HepG2 (cell line): ENCODE results near the gene ATP1B2. TPM values are rescaled to one million over a fixed set of nuclear protein-coding genes. Genes with fewer than 3 reads are reported as not detected.

ENCODE experiments used
- CBFB ChIP-seq: sonication (generic); formaldehyde crosslinking; IDR thresholded peaks from 2 replicates; pipeline ENCODE4 v1.4.0; 2020; ENCODE audit warnings: missing genetic modification reagents
- FLYWCH1 ChIP-seq: sonication (generic); formaldehyde crosslinking; IDR thresholded peaks from 2 replicates; pipeline ENCODE4 v1.8.1; 2023; ENCODE audit warnings: mild to moderate bottlenecking, missing genetic modification reagents
- GLI4 ChIP-seq: sonication (generic); formaldehyde crosslinking; IDR thresholded peaks from 2 replicates; pipeline ENCODE4 v1.5.1; 2020; ENCODE audit warnings: missing genetic modification reagents, mild to moderate bottlenecking, moderate library complexity, borderline replicate concordance
- HDAC6 ChIP-seq: fragments of 200-600 bp; sonication (generic); IDR thresholded peaks from 2 replicates; pipeline ENCODE4 v1.7.0; 2017; ENCODE audit warnings: mild to moderate bottlenecking, antibody characterized with exemption, low read length, low read depth
- HMG20B ChIP-seq: conservative IDR thresholded peaks from 2 replicates; pipeline ENCODE4 v1.6.1; 2016; ENCODE audit warnings: missing genetic modification reagents, missing compliant biosample characterization
- MED13 ChIP-seq: sonication (generic); formaldehyde crosslinking; IDR thresholded peaks from 2 replicates; pipeline ENCODE4 v1.5.0; 2020; ENCODE audit warnings: missing genetic modification reagents
- SALL2 ChIP-seq: sonication (generic); formaldehyde crosslinking; IDR thresholded peaks from 2 replicates; pipeline ENCODE4 v1.8.1; 2023; ENCODE audit warnings: mild to moderate bottlenecking, missing genetic modification reagents, inconsistent platforms
- SNAPC2 ChIP-seq: sonication (generic); formaldehyde crosslinking; IDR thresholded peaks from 2 replicates; pipeline ENCODE4 v1.8.1; 2022; ENCODE audit warnings: mild to moderate bottlenecking, missing genetic modification reagents
- SYNCRIP ChIP-seq: fragments of 200-400 bp; formaldehyde crosslinking; IDR thresholded peaks from 2 replicates; pipeline ENCODE4 v1.6.1; 2018; ENCODE audit warnings: mild to moderate bottlenecking, low read depth, low read length; ENCODE audit not compliant: insufficient read depth
- TOE1 ChIP-seq: sonication (generic); formaldehyde crosslinking; IDR thresholded peaks from 2 replicates; pipeline ENCODE4 v1.4.0; 2020; ENCODE audit warnings: mild to moderate bottlenecking, missing genetic modification reagents
- ZNF10 ChIP-seq: sonication (generic); formaldehyde crosslinking; IDR thresholded peaks from 2 replicates; pipeline ENCODE4 v1.4.0; 2020; ENCODE audit warnings: mild to moderate bottlenecking, low read depth, missing genetic modification reagents, borderline replicate concordance
- ZNF350 ChIP-seq: sonication (generic); formaldehyde crosslinking; IDR thresholded peaks from 2 replicates; pipeline ENCODE4 v1.4.0; 2020; ENCODE audit warnings: mild to moderate bottlenecking, low read depth, missing genetic modification reagents, borderline replicate concordance
- ZNF547 ChIP-seq: sonication (generic); formaldehyde crosslinking; IDR thresholded peaks from 2 replicates; pipeline ENCODE4 v1.5.1; 2020; ENCODE audit warnings: mild to moderate bottlenecking, missing genetic modification reagents
- polyA plus RNA-seq, 8 experiments: library from polyadenylated mRNA; depleted of rRNA in 3 of 8; stranded (reverse) in 7 of 8; unstranded in 1 of 8; fragments of >200 nt; fragmentation: Illumina TruSeq in 4 of 8; extraction: Trizol in 4 of 8; gene quantifications; 2 replicates each; pipeline versions ENCODE4 v1.2.1 to v1.2.3, GENCODE V29; 2011 to 2016; ENCODE audit warnings: low read depth in 4 of 8, missing spikeins in 1 of 8, mixed read lengths in 1 of 8; ENCODE audit not compliant: insufficient read depth in 1 of 8
- total RNA-seq, 5 experiments: library from RNA; depleted of rRNA; stranded (reverse); fragments of >200 nt; fragmentation: Illumina TruSeq; extraction: Trizol; gene quantifications; 2 replicates each; pipeline ENCODE4 v1.2.3, GENCODE V29; 2016; ENCODE audit warnings: low read depth in 1 of 5
- TF ChIP-seq, protein P1 (sequence below): sonication (generic); formaldehyde crosslinking; IDR thresholded peaks from 2 replicates; pipeline ENCODE4 v1.4.0; 2020; ENCODE audit warnings: missing genetic modification reagents, mild to moderate bottlenecking, borderline replicate concordance
- TF ChIP-seq, protein P2 (sequence below): IDR thresholded peaks from 2 replicates; pipeline ENCODE4 v1.4.0; 2020; ENCODE audit warnings: mild to moderate bottlenecking, missing genetic modification reagents
- TF ChIP-seq, protein P3 (sequence below): sonication (generic); formaldehyde crosslinking; IDR thresholded peaks from 2 replicates; pipeline ENCODE4 v1.8.1; 2022; ENCODE audit warnings: mild to moderate bottlenecking, missing genetic modification reagents
- TF ChIP-seq, protein P4 (sequence below): IDR thresholded peaks from 2 replicates; pipeline ENCODE4 v1.6.1; 2012; ENCODE audit warnings: low read length, improper control_type of control experiment

The ATP1B2 gene
- total and polyA plus RNA-seq, 2 of the 13 experiments (the other 11 are each of a cell fraction or from before 2014, with no cell fraction given) = not detected

DNA sequence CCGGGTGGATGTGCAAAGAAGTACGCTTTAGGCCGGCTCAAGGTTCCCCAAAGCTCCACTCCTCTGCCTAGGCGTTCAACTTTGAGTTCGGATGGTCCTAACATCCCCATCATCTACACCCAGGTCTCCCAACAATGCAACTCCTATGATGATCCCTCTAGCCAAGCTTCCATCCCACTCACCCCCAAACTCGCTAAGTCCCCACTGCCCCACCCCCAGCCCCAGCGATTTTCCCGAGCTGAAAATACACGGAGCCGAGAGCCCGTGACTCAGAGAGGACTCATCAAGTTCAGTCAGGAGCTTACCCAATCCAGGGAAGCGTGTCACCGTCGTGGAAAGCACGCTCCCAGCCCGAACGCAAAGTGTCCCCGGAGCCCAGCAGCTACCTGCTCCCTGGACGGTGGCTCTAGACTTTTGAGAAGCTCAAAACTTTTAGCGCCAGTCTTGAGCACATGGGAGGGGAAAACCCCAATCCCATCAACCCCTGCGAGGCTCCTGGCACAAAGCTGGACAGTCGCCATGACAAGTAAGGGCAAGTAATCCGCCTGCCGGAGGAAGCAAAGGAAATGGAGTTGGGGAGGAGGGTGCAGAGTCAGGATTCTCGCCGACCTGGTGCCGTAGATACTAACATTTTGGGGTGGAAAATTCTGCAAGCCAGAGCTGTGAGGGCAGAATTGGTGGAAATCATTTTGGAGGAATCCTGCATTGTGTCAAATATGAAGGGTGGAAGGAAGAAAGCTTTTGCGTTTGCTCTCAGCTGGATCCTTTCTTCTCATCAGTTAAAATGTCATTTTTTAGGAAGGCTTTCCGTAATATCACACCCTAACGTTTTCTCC lies 36.6 kb downstream of the ATP1B2 start, which contains the start of gene TP53 (continued):
- TF ChIP-seq, protein P1, sequence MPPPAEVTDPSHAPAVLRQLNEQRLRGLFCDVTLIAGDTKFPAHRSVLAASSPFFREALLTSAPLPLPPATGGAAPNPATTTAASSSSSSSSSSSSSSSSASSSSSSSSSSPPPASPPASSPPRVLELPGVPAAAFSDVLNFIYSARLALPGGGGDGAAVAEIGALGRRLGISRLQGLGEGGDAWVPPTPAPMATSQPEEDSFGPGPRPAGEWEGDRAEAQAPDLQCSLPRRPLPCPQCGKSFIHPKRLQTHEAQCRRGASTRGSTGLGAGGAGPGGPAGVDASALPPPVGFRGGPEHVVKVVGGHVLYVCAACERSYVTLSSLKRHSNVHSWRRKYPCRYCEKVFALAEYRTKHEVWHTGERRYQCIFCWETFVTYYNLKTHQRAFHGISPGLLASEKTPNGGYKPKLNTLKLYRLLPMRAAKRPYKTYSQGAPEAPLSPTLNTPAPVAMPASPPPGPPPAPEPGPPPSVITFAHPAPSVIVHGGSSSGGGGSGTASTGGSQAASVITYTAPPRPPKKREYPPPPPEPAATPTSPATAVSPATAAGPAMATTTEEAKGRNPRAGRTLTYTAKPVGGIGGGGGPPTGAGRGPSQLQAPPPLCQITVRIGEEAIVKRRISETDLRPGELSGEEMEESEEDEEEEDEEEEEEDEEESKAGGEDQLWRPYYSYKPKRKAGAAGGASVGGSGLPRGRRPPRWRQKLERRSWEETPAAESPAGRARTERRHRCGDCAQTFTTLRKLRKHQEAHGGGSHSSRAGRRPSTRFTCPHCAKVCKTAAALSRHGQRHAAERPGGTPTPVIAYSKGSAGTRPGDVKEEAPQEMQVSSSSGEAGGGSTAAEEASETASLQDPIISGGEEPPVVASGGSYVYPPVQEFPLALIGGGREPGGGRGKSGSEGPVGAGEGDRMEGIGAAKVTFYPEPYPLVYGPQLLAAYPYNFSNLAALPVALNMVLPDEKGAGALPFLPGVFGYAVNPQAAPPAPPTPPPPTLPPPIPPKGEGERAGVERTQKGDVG (CRISPR knock-in tag) = no peak
- TF ChIP-seq SNAPC2 (CRISPR knock-in tag) = no peak
- TF ChIP-seq ZNF10 = no peak
- TF ChIP-seq, protein P2, sequence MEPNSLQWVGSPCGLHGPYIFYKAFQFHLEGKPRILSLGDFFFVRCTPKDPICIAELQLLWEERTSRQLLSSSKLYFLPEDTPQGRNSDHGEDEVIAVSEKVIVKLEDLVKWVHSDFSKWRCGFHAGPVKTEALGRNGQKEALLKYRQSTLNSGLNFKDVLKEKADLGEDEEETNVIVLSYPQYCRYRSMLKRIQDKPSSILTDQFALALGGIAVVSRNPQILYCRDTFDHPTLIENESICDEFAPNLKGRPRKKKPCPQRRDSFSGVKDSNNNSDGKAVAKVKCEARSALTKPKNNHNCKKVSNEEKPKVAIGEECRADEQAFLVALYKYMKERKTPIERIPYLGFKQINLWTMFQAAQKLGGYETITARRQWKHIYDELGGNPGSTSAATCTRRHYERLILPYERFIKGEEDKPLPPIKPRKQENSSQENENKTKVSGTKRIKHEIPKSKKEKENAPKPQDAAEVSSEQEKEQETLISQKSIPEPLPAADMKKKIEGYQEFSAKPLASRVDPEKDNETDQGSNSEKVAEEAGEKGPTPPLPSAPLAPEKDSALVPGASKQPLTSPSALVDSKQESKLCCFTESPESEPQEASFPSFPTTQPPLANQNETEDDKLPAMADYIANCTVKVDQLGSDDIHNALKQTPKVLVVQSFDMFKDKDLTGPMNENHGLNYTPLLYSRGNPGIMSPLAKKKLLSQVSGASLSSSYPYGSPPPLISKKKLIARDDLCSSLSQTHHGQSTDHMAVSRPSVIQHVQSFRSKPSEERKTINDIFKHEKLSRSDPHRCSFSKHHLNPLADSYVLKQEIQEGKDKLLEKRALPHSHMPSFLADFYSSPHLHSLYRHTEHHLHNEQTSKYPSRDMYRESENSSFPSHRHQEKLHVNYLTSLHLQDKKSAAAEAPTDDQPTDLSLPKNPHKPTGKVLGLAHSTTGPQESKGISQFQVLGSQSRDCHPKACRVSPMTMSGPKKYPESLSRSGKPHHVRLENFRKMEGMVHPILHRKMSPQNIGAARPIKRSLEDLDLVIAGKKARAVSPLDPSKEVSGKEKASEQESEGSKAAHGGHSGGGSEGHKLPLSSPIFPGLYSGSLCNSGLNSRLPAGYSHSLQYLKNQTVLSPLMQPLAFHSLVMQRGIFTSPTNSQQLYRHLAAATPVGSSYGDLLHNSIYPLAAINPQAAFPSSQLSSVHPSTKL (CRISPR knock-in tag) = no peak
- TF ChIP-seq ZNF350 (CRISPR knock-in tag) = 0 out of 2 replicates have a peak, but pooled peaks have one; percentile 28
- no peak for TF ChIP-seq CBFB
- TF ChIP-seq HMG20B (CRISPR knock-in tag) = no peak
- no peak for TF ChIP-seq GLI4 (CRISPR knock-in tag)
- TF ChIP-seq SYNCRIP = no peak
- TF ChIP-seq, protein P3, sequence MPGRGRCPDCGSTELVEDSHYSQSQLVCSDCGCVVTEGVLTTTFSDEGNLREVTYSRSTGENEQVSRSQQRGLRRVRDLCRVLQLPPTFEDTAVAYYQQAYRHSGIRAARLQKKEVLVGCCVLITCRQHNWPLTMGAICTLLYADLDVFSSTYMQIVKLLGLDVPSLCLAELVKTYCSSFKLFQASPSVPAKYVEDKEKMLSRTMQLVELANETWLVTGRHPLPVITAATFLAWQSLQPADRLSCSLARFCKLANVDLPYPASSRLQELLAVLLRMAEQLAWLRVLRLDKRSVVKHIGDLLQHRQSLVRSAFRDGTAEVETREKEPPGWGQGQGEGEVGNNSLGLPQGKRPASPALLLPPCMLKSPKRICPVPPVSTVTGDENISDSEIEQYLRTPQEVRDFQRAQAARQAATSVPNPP (CRISPR knock-in tag) = no peak
- TF ChIP-seq HDAC6 = no peak
- TF ChIP-seq SALL2 (CRISPR knock-in tag) = peak; percentile 45; the same call in 1 of the 2 replicates
- TF ChIP-seq FLYWCH1 = no peak
- no peak for TF ChIP-seq TOE1 (CRISPR knock-in tag)
- no peak for TF ChIP-seq MED13 (CRISPR knock-in tag)
- TF ChIP-seq, protein P4, sequence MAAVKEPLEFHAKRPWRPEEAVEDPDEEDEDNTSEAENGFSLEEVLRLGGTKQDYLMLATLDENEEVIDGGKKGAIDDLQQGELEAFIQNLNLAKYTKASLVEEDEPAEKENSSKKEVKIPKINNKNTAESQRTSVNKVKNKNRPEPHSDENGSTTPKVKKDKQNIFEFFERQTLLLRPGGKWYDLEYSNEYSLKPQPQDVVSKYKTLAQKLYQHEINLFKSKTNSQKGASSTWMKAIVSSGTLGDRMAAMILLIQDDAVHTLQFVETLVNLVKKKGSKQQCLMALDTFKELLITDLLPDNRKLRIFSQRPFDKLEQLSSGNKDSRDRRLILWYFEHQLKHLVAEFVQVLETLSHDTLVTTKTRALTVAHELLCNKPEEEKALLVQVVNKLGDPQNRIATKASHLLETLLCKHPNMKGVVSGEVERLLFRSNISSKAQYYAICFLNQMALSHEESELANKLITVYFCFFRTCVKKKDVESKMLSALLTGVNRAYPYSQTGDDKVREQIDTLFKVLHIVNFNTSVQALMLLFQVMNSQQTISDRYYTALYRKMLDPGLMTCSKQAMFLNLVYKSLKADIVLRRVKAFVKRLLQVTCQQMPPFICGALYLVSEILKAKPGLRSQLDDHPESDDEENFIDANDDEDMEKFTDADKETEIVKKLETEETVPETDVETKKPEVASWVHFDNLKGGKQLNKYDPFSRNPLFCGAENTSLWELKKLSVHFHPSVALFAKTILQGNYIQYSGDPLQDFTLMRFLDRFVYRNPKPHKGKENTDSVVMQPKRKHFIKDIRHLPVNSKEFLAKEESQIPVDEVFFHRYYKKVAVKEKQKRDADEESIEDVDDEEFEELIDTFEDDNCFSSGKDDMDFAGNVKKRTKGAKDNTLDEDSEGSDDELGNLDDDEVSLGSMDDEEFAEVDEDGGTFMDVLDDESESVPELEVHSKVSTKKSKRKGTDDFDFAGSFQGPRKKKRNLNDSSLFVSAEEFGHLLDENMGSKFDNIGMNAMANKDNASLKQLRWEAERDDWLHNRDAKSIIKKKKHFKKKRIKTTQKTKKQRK = no peak
- TF ChIP-seq ZNF547 (CRISPR knock-in tag) = no peak; the same call in 1 of the 2 replicates
